GM19324 (cell line): ENCODE results near the gene WDR27.
"Not testable (repeated sequence)": the region's sequence is repeated elsewhere in the genome, so short reads cannot be mapped to it uniquely, and the experiment has no call there.

Source experiments
- ATAC-seq: cut with Tn5 transposase; IDR thresholded peaks from one replicate; pipeline ENCODE4 v1.9.1; 2021; ENCODE audit warnings: mild to moderate bottlenecking, moderate library complexity; ENCODE audit not compliant: unreplicated experiment, low FRiP score

The WDR27 gene

GRCh38 chr6:169714178-169714577 lies 12.3 kb upstream of the WDR27 start:
- no peak for ATAC-seq

GRCh38 chr6:169710009-169710408 lies 8.2 kb upstream of the WDR27 start:
- ATAC-seq = no peak

DNA sequence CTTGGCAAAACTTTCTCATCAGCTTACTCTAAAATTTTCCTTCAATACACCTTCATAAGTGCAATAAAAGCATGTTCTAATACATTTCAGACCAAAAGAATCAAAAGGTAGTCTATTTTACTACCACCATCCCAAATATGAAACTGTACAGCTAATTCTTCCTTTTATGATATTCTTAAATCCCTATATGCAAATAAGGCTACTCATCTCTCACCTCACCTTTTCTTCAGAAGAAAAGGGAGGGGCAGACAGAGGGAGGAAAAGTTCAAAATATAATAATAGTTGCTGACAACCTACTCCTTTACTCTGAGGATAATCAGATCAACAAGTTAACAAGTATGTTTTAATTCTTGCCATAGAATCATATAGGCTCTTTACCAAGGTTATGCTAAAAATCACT lies 7.5 kb upstream of the WDR27 start:
- ATAC-seq = no peak

- no peak for ATAC-seq
Observed at GRCh38 chr6:169707772-169708171, 5.9 kb upstream of the WDR27 start.

- no peak for ATAC-seq
Observed at GRCh38 chr6:169702840-169703246, 1.0 kb upstream of the WDR27 start.

DNA sequence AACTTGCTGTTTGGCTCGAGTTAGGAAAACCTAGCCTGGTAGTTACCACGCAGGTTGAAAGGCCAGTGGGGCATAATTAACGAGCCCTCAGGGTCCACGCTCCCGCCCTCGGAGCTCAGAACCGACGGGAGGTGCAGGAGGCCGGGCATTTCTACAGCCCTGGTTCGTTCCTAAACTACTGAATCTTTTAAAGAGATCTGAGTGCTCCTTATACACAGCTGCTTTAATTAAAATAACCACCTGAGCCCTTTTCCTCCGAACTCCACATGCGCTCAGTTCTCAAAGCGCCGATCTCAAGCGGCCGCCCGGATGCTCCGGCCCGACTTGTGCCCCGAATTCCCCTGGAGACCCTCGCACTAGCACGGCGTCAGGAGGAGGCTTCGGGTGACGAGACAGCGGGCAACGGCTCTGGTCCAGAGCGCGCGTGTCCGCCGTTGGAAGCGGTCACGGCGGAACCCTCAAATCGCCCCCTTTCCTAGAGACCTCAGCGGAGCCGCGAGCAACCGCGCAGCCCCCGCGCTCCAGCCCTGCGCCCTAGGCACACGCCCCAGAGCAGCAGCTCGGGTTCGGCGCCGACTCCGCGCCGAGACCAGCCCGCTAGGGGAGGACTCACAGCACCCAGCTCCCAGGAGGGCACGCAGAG lies 397 bp downstream of the WDR27 start:
- ATAC-seq = no peak

- ATAC-seq = no peak
Observed at GRCh38 chr6:169700296-169700695, 1.5 kb downstream of the WDR27 start.

DNA sequence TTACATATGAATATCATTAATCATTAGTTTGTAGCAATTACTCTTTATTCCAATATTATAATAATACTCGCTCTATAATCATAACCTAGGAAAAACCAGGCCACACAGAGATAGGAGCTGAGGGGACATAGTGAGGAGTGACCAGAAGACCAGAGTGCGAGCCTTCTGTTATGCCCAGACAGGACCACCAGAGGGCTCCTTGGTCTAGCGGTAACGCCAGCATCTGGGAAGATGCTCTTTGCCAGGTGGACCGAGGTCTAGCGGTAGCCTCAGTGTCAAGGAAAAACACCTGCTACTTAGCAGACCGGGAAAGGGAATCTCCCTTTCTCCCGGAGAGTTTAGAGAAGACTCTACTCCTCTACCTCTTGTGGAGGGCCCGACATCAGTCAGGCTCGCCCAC lies 4.7 kb downstream of the WDR27 start:
- not testable (repeated sequence) for ATAC-seq

GRCh38 chr6:169695131-169695530 lies 6.7 kb downstream of the WDR27 start:
- no peak for ATAC-seq

DNA sequence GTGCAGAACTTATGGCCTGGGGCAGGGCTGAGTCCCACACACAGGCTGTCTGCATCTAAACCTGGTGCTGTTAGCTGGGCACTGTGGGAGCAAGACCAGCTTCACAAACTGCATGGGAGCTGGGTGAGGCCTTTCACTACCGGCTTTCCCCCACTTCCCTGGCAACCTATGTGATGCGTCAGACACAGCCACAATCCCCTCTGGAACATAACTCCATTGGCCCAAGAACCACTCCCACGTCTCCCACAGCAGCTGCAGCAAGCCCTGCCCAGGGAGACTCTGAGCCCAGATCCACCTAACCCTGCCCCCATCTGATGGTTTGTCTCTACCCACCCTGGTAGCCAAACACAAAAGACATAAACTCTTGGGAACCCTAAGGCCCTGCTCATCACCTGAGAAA lies 9.3 kb downstream of the WDR27 start:
- no peak for ATAC-seq

DNA sequence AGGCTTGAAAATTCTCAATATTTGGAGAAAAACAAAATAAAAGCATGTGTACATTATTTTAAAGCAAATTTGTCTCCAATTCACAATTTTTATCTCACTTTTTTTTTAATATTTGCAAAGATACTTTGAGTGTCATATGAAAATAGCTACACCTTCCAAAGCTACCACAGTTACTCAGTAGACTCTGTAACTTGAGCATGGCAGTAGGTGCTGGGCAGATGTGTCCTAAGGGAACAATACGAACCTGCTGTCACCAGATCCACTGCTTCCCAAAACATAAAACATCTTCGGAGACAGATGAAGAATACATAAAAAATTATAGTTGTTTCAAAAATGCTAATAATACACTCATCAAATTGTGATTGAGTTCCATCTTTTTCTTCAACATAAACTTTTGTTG lies 10.6 kb downstream of the WDR27 start:
- no peak for ATAC-seq

- no peak for ATAC-seq
Observed at GRCh38 chr6:169689287-169689686, 12.5 kb downstream of the WDR27 start.

GRCh38 chr6:169685860-169686259 lies 16.0 kb downstream of the WDR27 start:
- ATAC-seq = no peak

DNA sequence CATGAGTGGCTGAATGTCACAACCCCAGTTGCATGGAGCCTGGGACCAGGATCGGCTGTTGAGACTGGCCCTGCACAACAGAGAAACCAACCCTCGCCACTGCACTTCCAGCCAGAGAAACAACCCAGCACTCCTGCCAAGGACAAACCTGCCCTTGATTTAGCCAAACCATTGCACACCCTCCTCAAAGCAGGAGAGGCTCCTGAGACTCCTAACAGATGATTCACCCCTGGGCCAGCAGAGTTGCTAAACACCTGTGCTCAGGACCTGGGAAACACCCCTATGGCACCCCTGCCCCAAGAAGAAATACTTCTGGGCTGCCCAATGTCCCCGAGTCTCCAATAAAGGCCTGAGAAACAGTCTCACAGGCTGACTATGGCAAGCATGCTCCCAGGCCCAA lies 17.8 kb downstream of the WDR27 start:
- no peak for ATAC-seq

DNA sequence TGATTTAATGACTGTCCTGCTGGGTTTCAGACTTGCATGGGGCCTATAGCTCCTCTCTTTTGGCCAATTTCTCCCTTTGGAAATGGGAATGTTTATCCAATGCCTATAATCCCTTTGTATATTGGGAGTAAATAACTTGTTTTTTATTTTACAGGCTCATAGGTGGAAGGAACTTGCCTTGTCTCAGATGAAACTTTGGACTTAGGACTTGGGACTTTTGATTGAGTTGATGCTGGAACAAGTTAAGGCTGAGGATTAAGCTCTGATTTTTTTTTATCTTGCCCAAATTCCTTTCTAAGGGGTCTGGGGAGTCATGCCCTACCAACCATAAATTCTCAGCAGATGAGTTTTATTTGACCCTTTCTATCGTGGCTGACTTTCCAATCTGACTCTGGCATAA lies 23.5 kb downstream of the WDR27 start:
- ATAC-seq = no peak

DNA sequence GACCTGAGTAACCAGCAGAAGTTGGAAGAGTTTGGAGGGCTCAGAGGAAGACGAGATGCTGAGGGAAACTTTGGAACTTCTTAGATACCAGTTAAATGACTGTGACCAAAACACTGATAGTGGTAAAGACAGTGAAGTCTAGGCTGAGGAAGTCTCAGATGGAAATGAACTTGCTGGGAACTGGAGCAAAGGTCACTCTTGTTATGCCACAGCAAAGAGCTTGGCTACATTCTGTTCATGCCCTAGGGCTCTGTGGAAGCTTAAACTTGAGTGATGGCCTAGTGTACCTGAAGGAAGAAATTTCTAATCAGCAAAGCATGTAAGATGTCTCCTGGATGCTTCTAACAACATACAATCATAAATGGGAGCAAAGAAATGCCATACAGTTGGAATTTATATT lies 24.7 kb downstream of the WDR27 start:
- no peak for ATAC-seq

DNA sequence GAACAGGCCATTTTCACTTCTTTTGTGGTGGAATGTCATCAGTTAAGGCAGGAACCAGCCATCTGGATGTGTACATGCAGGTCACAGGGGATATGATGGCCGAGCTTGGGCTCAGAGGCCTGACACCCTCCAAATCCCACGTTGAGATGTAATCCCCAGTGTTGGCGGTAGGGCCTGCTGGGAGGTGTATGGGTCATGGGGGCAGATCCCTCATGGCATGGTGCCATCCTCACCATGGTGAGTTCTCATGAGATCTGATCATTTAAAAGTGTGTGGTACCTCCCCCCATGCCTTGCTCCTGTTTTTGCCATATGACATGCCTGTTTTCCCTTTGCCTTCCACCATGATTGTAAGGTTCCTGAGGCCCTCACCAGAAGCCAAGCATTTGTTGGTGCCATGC lies 26.8 kb downstream of the WDR27 start:
- ATAC-seq = no peak

DNA sequence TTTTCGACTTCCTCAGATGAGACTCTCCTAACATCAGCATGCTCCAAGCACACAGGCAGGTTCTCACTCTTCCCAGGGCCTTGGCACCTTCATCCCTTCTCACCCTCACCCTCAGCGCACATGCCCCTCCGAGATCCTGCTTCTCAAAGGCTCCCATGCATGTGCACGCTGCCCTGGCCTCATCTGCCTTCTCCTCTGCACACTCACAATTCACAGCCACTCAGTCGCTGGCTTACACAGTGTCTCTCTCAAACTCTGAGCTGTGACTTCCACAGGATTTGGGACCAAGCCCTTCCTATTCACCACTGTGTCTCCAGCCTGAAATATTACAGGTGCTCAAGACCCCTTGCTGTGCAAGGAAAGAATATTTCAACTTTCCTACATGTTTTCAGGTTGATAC lies 30.3 kb downstream of the WDR27 start:
- no peak for ATAC-seq

- ATAC-seq = no peak
Observed at GRCh38 chr6:169669889-169670288, 31.9 kb downstream of the WDR27 start.

DNA sequence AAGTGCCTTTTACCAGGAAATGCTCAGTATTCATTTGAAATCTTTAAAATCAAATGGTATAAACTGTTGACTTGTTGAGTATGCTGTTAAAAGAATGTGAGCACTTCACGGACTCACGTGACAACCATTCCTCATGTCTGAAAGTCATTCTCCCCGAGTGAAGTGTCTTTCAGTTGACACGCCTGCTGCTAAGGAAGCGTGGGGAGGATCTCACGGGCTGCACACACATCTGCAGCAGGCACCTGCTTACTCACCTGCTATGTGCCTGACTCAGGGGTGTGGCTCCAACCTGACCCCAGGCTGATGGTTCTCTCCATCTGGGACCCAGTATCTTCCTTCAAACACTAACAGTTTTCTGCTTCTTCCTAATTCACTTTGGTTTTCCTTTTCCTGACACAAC lies 32.7 kb downstream of the WDR27 start:
- no peak for ATAC-seq

DNA sequence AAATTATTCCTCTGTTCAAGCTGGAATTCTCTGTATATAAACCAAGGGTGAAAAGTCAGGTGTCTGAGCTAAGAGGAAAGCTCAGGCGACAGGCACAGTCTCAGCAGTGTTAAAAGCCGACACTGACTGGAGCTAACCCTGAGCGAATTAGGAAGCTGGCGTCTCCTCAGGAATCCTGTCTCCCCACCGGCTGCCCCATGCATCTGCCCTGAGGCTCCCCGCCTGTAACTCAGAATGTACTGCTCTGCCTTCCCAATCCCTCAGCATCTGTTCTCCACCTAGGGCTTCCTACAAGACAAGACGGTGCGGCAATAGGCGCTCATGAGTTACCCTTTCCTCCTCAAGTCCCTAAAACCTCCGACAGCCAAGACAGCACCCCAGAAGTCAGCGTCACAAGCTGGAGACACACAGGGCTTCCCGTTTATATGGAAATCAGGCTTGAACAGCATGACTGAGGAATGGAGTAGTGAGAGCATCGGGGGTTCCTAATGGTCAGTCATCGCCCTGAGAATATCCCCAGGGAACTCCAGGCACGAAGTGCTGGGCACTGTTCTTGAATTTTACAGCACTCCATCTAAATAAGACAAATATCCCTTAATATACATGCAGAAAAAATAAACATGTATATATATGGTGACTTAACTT lies 33.5 kb downstream of the WDR27 start:
- ATAC-seq = no peak

DNA sequence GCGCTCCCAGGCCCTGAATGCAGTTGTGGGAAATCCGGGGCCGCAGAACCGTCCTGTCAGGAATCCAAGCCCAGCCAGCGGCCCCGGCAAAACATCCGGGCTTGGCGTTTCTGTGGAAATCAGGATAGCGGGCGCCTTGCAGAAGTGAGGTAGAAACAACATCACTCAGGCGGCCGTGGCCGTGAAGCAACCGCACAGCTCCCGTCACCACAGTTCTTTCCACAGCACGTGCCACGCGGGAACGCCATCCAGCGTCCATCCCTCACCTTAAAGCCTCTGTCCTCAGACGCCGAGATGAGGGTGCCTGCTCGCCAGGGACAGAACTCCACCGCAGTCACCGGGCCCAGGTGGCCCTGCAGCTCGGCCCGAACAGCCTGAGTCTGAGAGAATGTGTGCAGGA lies 34.1 kb downstream of the WDR27 start:
- ATAC-seq = no peak

DNA sequence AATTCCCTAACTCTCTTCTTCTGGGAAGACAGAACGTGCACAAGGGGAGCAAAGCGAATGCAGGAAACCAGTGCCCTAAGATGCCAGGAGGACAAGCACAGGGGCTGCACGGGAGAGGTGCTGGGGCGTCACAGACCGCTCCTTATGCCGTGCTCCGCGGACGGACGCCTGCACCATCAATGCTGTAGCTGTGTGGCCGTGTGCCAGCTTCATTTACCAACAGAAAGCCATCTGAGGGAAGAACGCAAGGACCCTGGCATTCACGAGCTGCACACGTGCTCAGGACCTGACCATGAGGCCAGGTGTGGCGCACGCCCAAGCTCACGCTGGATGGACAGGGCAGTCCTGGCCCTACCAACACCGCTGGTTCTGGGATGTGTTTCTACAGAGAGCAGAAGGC lies 35.4 kb downstream of the WDR27 start:
- no peak for ATAC-seq
